ENCODE measurements around the gene CAVIN3. TPM values are rescaled to one million over a fixed set of nuclear protein-coding genes. Genes with fewer than 3 reads are reported as not detected.

Gene CAVIN3
- polyA plus RNA-seq, 1 experiment, result 134 TPM

DNA sequence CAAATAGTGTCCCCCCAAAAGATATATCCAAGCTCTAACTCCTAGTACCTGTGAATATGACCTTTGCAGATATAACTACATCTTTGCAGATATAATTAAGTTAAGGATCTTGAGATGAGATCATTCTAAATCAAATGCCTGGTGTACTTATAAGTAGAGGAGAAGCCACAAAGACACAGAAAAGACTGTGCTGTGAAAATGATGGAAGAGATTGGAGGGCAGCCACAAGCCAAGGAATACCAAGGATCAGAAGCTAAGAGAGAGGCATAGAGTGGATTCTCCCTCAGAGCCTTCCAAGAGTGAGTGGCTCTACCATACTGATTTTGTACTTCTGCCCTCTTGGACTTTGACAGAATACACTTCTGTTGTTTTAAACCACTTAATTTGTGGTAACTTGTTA, 7.5 kb upstream of the CAVIN3 start:
- no peaks in the 10 kb centered on the region for H3K36me3 ChIP-seq (ENCODE audit: control insufficient read depth, insufficient read depth, low read length)
- no peaks in the 10 kb centered on the region for H3K27me3 ChIP-seq (ENCODE audit: control insufficient read depth, insufficient read depth, low read length)
- TF ChIP-seq, protein P1, sequence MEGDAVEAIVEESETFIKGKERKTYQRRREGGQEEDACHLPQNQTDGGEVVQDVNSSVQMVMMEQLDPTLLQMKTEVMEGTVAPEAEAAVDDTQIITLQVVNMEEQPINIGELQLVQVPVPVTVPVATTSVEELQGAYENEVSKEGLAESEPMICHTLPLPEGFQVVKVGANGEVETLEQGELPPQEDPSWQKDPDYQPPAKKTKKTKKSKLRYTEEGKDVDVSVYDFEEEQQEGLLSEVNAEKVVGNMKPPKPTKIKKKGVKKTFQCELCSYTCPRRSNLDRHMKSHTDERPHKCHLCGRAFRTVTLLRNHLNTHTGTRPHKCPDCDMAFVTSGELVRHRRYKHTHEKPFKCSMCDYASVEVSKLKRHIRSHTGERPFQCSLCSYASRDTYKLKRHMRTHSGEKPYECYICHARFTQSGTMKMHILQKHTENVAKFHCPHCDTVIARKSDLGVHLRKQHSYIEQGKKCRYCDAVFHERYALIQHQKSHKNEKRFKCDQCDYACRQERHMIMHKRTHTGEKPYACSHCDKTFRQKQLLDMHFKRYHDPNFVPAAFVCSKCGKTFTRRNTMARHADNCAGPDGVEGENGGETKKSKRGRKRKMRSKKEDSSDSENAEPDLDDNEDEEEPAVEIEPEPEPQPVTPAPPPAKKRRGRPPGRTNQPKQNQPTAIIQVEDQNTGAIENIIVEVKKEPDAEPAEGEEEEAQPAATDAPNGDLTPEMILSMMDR (IDR thresholded peaks at IDR 0.05; ENCODE audit: insufficient read depth, low read depth, low read length), result no peak
- POLR2A ChIA-PET, result no interaction called here
- no peak overlapping the region for H3K4me3 ChIP-seq (ENCODE audit: low read depth, low read length)
- DNase-seq (ENCODE audit: low read depth), result no peak
- CTCF ChIA-PET, result interaction anchor here (1.5 to 8.2 kb wide), 2 partner anchors 12 to 26 kb away, joined by 4 to 62 read pairs; no protein-coding TSS in a partner anchor

DNA sequence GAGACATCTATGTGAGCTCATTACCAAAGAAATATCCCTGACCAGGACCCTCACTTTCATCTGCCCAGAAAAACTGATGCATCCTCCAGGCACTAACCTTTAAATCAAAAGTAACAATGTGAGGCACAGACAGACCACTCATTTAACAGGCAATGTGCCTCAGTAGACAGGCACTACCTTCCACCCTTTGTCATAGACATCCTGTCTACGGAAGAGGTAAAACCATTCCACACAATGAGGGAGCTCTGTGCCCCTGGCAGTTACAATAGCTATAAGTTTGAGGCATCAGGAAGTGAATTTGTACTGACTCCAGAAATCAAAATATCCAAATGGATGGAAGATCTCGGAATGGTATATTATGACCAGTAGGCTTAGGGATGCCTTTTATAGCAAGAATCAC, 6.7 kb upstream of the CAVIN3 start:
- Histone ChIP-seq H3K27me3 (ENCODE audit: control insufficient read depth, insufficient read depth, low read length) (no peaks in the 10 kb centered on the region), H3K4me3 (ENCODE audit: low read depth, low read length) (no peak overlapping the region), H3K36me3 (ENCODE audit: control insufficient read depth, insufficient read depth, low read length) (no peaks in the 10 kb centered on the region)
- ChIA-PET POLR2A (no interaction called here), CTCF (interaction anchor here (1.2 to 8.2 kb wide), 3 partner anchors 11 to 75 kb away, joined by 4 to 62 read pairs (median 4); no protein-coding TSS in a partner anchor)
- DNase-seq (ENCODE audit: low read depth), result no peak
- TF ChIP-seq, protein P1 (IDR thresholded peaks at IDR 0.05; ENCODE audit: insufficient read depth, low read depth, low read length), result no peak

DNA sequence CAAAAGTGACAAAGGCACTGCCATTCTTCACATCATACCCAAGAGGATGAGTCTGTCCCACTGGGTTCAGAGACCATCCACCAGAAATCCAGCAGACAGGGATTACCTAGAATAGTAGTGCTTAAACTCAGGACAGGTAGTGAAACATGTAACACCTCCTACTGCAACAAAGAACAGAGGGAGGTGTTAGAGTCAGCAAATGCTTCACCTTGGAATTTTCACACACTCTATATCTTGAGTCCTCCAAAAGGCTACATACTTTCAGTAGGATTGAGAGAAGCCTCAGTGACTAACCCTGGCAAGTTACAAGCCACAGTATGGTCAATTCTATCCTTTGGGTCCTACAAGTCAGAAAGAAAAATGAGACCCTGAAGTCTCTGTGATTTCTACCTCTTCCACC, 6.0 kb upstream of the CAVIN3 start:
- TF ChIP-seq, protein P1 (IDR thresholded peaks at IDR 0.05; ENCODE audit: insufficient read depth, low read depth, low read length), result no peak
- no peaks in the 10 kb centered on the region for H3K27me3 ChIP-seq (ENCODE audit: control insufficient read depth, insufficient read depth, low read length)
- H3K4me3 ChIP-seq (ENCODE audit: low read depth, low read length), result no peak overlapping the region
- no peak for DNase-seq (ENCODE audit: low read depth)
- ChIA-PET CTCF (interaction anchor here (1.2 to 8.2 kb wide), 2 partner anchors 28 to 74 kb away, joined by 4 to 62 read pairs; no protein-coding TSS in a partner anchor), POLR2A (no interaction called here)
- no peaks in the 10 kb centered on the region for H3K36me3 ChIP-seq (ENCODE audit: control insufficient read depth, insufficient read depth, low read length)

DNA sequence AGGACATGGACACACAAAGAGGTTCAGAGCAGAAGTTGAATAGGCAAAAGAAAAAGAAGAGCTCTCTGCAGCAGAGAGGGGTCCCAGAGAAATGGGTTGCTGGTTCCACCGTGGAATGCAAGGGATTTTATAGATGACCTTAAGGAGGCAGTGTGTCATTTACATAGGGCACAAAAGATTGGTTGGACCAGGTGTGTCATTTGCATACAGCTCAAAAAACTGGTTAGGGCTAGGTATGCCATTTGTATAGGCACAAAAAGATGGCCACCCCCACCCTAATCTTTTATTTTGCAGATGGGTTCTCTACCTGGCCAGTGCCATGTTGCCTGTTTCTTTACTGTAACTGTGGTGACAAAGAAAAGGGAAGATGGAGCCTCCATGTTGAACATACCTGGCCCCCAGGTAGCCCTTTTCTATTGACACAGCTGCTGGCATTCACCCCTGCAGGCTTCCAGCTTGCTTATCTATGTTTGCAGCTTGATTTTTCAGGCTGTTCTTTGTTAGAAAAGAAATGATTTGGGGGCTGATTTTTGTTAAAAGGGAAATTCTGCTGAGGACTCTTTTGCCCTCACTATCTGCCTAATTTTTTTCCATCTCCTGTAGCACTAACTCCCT, 3.1 kb upstream of the CAVIN3 start:
- no peak overlapping the region for H3K4me3 ChIP-seq (ENCODE audit: low read depth, low read length)
- ChIA-PET CTCF (interaction anchor here (1.3 to 8.2 kb wide), 3 partner anchors 31 to 69 kb away, joined by 3 to 62 read pairs (median 6); no protein-coding TSS in a partner anchor), POLR2A (no interaction called here)
- no peaks in the 10 kb centered on the region for H3K27me3 ChIP-seq (ENCODE audit: control insufficient read depth, insufficient read depth, low read length)
- no peak for DNase-seq (ENCODE audit: low read depth)
- TF ChIP-seq, protein P1 (IDR thresholded peaks at IDR 0.05; ENCODE audit: insufficient read depth, low read depth, low read length), result no peak
- peaks cover 2% of the 10 kb centered on the region; the same call in 1 of the 2 replicates for H3K36me3 ChIP-seq (ENCODE audit: control insufficient read depth, insufficient read depth, low read length)

DNA sequence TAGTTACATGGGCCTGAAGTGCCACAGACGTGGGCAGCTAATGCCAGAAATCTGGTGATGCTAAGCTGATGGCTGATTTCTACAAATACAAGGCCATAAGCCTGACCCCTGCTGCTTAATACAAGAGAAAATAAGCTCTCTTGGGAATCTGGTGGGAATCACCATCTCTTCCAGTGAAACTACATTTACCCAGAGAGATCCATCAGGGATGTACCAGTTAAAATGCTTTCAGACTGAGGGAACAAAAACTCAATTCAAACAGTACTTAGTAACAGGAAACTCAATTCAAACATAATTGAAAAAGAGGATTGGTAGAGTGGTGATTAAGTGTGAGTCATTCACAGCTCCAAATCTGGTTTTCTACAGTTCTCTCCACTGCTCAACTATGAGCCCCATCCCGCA, 1.7 kb upstream of the CAVIN3 start:
- DNase-seq (ENCODE audit: low read depth), result peak; percentile 41
- H3K4me3 ChIP-seq (ENCODE audit: low read depth, low read length), result no peak overlapping the region
- H3K36me3 ChIP-seq (ENCODE audit: control insufficient read depth, insufficient read depth, low read length), result peaks cover 2% of the 10 kb centered on the region; the same call in 1 of the 2 replicates
- TF ChIP-seq, protein P1 (IDR thresholded peaks at IDR 0.05; ENCODE audit: insufficient read depth, low read depth, low read length), result no peak
- H3K27me3 ChIP-seq (ENCODE audit: control insufficient read depth, insufficient read depth, low read length), result no peaks in the 10 kb centered on the region
- ChIA-PET CTCF (interaction anchor here (0.6 to 8.2 kb wide), 4 partner anchors 9 to 41 kb away, joined by 3 to 62 read pairs (median 5); no protein-coding TSS in a partner anchor), POLR2A (no interaction called here)
